Measurements from ENCODE around the gene RGS11.
"Not testable (repeated sequence)": the region's sequence is repeated elsewhere in the genome, so short reads cannot be mapped to it uniquely, and the experiment has no call there.

Gene RGS11

DNA sequence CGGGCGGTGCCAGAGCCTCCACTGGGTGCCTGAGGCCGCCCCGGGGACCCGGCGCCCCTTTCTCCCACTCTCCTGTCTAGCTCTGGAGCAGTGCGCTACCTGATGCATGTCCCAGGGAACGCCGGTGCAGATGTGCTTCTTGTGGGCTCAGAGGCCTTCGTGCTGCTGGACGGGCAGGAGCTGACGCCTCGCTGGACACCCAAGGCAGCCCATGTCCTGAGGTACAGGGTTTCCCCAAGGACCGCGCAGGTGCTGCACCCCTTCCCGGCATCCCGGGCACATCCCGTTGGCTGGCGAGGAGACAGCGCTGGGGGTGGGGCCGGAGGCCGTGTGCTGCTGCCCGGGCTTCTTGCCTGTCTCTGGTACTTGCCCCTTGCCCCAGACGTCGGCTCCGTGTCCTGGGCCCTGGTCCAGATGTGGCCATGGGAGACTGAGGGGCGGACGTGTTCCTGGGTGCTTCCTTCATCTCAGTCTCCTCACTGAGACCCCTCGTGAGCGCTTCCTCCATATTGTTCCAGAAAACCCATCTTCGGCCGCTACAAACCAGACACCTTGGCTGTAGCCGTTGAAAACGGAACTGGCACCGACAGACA, 12.5 kb downstream of the RGS11 start:
- DNase-seq (ENCODE audit: low read depth in 2 of 2): no peak

DNA sequence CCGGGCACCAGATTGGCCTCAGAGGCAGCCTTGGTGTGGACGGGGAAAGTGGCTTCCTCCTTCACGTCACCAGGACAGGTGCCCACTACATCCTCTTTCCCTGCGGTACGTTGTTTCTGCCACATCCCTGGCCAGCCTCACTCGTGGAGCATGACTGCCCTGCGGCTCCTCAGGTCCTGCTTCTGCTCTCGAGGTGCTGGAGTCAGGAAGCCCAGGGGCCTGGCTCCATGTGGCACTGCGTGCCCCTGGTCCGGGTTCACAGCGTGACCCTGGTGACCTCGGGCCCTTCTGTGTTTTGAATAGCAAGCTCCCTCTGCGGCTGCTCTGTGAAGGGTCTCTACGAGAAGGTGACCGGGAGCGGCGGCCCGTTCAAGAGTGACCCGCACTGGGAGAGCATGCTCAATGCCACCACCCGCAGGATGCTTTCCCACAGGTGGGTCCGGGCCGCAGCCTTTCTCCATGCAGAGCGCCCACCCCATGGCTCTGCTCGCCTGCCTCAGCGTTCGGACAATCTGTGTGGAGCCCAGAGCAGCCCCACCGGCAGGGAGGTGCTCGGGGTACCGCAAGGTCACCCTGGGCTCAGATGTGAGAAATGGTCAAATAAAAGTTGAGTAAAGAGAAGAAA, 13.5 kb downstream of the RGS11 start:
- no peak for DNase-seq (ENCODE audit: low read depth in 2 of 2)

DNA sequence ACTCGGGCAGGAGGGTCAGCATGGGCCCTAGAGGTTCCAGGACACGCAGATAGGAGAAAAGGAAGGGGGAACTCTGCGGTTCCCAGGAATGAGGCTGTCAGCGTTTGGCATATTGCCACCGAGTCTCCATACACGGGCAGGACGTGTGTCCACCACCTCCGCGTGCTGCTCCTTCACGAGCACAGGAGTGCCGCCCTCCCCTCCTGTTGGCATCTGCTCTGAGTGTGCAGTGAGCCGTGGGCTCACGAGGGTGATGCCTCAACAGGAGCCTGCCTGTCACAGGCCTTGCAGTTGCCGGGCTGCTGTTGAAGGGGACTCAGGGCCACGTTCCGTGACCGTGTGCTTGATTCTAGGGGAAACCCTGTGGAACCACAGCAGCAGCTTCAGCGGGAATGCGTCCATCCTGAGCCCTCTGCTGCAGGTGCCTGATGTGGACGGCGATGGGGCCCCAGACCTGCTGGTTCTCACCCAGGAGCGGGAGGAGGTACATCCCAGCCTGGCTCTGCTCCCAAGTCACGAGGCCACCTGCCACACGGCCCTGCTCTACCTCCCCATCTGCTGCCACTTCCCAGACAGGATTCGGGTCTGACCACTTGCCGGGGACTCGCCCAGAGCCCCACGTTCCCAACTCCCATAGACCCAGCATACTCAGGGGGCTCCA, 14.6 kb downstream of the RGS11 start:
- DNase-seq (ENCODE audit: low read depth in 2 of 2): no peak

DNA sequence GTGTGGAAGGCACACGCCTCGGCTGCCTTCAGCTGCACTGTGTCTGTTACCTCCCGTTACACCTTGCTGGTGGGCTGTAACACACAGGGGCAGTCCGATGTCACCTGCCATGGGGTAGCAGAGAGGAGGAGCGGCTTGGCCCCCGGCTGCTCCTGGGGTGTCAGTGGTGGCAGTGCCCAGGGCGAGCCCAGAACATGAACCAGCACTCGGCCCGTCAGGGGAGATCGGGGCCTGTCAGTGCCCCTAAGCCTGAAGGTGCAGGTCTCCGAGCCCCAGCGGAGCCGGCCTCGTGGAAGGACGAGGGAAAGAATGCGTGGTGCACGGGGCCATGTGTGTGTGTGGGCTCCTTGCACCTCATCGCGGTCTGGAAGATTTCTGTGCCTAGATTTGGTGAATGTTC, 15.4 kb downstream of the RGS11 start:
- no peak for DNase-seq (ENCODE audit: low read depth in 2 of 2)

DNA sequence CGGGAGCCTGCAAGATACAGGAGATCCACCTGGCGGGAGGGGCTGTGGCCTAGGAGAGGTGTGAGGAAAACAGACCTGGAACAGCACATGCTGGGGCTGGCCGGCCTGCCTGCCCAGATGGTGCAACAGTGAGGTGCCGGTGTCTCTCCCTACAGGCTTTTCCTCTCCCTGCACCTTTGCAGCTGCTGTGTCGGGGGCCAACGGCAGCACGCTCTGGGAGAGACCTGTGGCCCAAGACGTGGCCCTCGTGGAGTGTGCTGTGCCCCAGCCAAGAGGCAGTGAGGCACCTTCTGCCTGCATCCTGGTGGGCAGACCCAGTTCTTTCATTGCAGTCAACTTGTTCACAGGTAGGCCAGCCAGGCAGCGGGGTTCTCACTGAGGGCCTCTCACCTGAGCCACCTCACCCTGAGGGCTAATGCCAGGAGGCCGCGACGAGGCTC, 15.9 kb downstream of the RGS11 start:
- no peak for DNase-seq (ENCODE audit: low read depth in 2 of 2)

DNA sequence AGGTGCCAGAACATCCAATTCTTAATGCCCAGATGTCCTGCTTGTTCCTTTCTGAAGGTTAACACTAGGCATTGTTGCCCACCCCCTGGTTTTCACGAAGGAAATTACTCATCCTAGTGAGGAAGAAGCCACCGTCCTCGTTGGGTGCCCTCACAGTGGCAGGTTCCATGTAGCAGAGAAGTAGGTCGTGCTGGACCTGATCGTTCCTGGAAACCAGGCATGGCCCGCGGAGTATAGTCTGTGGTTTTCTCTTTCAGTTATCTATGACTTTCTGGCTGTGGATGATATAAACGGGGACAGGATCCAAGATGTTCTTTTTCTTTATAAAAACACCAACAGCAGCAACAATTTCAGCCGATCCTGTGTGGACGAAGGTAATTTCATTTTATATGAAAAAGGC, 16.5 kb downstream of the RGS11 start:
- no peak for DNase-seq (ENCODE audit: low read depth in 2 of 2)

DNA sequence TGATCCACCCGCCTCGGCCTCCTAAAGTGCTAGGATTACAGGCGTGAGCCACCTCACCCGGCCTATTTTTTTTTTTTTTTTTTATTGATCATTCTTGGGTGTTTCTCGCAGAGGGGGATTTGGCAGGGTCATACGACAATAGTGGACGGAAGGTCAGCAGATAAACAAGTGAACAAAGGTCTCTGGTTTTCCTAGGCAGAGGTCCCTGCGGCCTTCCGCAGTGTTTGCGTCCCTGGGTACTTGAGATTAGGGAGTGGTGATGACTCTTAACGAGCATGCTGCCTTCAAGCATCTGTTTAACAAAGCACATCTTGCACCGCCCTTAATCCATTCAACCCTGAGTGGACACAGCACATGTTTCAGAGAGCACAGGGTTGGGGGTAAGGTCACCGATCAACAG, 17.7 kb downstream of the RGS11 start:
- DNase-seq (ENCODE audit: low read depth in 2 of 2): not testable (repeated sequence)

DNA sequence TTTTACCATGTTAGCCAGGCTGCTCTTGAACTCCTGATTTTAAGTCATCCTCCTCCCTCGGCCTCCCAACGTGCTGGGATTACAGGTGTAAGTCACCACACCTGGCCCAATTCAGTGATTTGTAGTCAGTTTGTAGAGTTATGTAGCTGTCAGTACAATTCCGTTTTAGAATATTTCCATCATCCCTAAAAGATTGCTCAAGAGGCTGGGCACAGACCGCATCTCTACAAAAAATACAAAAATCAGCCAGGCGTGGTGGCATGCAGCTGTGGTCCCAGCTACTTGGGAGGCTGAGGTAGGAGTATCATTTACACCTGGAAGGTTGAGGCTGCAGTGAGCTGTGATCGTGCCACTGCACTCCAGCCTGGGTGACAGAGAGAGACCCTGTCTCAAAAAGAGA, 20.6 kb downstream of the RGS11 start:
- no peak for DNase-seq (ENCODE audit: low read depth in 2 of 2)

DNA sequence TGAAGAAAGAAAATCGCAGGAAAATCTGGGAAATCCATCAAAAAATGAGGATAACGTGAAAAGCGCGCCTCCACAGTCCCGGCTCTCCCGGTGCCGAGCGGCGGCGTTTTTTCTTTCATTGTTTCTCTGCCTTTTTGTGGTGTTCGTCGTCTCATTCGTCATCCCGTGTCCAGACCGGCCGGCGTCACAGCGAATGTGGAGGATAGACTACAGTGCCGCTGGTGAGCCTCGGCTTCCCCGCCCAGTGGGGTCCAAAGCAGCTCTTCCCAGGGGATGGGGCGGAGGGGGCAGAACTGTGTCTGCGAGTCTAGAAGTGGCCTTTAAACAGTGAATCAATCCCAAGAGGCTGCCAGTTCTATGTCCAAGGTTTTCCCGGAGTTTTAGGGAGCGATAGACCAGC, 21.3 kb downstream of the RGS11 start:
- no peak for DNase-seq (ENCODE audit: low read depth in 2 of 2)

DNA sequence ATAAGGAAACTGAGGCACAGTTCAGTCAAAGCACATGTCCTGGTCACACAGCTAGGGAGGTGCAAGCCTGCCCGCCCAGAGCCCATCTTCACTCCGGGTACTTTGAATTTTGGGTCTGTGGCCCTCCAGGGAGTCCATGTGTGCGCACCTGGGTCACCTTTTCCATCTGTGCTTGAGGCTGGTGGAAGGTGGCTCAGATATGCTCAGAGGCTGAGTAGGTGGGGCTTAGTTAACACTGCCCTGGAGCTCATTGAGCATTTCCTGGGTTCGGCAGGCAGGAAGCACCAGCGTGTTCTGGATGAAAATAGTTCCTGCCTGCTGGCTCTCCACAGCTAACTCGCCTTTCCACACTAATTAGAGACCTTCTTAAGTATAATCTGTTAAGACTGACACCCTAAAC, 21.9 kb downstream of the RGS11 start:
- no peak for DNase-seq (ENCODE audit: low read depth in 2 of 2)

DNA sequence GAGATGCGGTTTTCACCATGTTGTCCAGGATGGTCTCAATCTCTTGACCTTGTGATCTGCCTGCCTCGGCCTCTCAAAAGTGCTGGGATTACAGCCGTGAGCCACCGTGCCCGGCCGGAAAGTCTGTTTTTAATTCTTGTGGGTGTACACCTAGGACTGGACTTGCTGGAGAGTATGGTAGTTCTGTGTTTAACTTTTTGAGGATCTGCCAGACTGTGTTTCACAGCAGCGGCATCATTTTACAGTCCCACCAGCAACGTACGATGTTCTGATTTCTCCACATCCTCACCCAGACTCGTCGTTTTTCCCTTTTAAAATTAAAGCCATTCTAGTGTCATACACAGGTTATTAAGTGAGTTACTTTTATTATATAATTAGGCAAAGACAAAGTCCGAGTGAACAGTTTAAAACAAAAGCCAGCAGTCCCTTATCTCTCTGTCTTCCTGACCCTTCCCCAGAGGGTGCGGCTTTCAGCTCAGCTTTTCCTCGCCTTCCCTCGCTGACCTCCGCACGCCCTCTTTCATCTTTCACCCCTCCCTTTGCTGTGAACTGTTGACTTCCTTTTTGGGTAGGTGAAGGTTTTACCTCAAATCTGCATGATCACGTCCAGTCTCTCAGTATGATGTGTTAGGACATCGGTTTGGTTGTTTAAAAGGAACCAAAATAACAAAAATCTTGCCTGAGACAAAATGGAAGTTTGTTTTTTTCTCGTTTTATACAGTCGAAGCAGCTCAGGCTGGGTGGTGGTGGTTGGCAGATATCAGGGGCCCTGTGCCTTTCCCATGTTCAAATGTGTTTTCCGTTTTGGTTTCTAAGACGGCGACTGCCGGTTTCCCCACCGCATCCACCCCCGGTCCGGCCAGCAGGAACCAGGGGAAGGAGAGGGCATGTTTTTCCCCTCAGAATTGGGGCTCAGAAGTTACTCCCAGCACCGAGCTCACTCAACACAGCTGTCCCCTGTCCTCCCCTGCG, 23.1 kb downstream of the RGS11 start:
- no peak for DNase-seq (ENCODE audit: low read depth in 2 of 2)

DNA sequence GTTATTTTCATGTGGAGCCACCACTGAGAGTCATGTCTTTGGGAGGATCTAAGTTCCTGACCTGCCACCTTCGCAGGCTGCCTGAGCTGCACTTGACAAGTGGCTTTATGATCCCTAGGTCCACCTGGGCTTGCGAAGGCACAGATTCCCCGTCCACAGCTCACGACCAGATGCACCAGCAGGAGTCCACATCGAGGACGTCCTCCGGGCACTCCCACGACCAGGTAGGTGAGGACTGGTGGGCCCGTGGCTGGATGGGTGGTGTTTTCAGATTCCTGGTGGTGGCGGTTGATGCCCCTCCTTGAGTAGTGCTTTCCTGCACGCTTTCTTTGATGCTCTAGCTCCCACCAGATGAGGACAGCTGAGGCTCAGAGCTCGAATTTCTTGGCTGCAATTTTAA, 26.3 kb downstream of the RGS11 start:
- DNase-seq (ENCODE audit: low read depth in 2 of 2): no peak

DNA sequence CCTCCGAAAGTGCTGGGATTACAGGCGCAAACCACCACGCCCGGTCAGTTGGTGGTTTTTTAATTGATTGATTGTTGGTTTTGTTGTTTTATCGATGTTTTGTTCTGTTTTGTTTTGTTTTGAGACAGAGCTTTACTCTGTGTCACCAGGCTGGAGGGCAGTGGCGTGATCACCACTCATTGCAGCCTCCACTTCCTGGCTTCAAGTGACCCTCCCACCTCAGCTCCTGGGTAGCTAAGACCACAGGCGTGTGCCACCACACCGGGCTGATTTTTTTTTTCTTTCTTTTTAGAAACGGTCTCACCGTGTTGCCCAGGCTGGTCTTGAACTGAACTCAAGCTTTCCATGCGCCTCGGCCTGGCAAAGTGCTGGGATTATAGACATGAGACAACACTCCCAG, 28.7 kb downstream of the RGS11 start:
- DNase-seq (ENCODE audit: low read depth in 2 of 2): no peak

DNA sequence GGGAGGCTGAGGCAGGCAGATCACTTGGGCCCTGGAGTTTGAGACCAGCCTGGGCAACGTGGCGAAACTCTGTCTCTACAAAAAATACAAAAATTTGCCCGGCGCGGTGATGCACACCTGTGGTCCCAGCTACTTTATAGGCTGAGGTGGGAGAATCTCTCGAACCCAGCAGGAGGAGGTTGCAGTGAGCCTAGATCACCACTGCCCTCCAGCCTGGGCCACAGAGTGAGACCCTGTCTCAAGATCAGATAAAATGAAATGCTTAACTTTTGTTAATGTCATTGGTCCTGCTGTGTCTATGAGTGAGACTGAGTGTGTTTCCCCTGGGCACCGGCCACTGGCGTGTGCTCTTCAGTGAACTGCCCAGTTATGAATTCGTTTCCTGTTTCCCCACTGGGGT, 30.6 kb downstream of the RGS11 start:
- no peak for DNase-seq (ENCODE audit: low read depth in 2 of 2)

DNA sequence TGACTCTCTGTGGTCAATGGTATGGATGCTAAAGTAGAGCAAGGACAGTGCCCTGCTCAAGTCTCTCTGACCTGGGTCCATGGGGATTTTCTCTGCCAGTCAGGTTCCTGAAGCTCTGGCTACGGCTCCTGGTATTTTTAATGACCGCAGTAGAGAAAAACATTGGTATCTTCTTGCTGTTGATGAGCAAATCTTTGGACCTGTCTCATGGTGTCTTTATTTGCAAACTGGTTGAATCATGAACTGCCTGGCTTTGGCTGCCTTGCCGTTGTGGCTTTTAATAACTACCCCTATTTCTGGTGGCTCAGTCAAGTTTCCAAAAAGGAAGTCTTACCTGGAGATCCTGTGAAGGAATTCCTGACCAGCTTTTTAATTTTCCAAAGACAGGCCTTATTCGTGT, 32.4 kb downstream of the RGS11 start:
- DNase-seq (ENCODE audit: low read depth in 2 of 2): no peak

DNA sequence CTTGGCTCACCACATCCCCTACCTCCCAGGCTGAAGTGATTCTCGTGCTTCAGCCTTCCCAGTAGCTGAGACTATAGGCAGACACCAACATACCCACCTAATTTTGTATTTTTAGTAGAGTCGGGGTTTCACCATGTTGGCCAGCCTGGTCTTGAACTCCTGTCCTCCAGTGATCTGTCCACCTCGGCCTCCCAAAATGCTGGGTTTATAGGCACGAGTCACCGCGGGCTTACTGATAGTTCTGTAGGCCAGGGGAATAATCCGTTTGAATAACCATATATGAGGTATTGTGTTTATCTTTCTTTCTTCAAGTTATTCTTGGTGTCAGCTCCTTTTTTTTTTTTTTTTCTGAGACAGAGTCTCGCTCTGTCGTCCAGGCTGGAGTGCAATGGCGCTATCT, 33.5 kb downstream of the RGS11 start:
- no peak for DNase-seq (ENCODE audit: low read depth in 2 of 2)

DNA sequence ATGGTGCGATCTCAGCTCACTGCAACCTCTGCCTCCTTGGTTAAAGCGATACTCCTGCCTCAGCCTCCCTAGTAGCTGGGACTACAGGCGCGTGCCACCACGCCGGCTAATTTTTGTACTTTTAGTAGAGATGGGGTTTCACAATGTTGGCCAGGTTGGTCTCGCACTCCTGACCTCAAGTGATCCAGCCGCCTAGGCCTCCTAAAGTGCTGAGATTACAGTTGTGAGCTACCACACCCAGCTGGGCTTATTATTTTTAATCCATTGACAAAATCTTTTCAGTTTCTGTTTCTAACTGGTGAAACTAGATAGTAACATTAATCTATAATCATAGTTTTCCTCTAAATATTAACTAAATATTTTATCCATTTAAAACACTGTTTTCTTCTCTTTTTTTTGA, 35.2 kb downstream of the RGS11 start:
- DNase-seq (ENCODE audit: low read depth in 2 of 2): no peak

DNA sequence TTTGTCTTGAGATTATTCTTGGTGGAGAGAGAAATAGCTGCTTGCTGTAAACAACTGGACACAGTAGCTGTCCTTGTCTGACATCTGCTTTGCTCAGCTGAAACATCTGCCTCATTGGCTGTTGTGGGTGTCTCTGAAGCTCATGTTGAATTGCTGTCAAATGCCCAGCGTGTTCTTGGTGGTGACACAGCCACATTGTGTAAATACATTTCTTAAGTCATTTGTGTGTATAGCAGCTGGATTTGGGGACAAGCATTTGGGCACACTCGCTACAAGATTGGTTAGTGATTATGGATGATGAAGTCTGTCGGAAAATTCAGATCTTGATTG, 35.8 kb downstream of the RGS11 start:
- no peak for DNase-seq (ENCODE audit: low read depth in 2 of 2)

DNA sequence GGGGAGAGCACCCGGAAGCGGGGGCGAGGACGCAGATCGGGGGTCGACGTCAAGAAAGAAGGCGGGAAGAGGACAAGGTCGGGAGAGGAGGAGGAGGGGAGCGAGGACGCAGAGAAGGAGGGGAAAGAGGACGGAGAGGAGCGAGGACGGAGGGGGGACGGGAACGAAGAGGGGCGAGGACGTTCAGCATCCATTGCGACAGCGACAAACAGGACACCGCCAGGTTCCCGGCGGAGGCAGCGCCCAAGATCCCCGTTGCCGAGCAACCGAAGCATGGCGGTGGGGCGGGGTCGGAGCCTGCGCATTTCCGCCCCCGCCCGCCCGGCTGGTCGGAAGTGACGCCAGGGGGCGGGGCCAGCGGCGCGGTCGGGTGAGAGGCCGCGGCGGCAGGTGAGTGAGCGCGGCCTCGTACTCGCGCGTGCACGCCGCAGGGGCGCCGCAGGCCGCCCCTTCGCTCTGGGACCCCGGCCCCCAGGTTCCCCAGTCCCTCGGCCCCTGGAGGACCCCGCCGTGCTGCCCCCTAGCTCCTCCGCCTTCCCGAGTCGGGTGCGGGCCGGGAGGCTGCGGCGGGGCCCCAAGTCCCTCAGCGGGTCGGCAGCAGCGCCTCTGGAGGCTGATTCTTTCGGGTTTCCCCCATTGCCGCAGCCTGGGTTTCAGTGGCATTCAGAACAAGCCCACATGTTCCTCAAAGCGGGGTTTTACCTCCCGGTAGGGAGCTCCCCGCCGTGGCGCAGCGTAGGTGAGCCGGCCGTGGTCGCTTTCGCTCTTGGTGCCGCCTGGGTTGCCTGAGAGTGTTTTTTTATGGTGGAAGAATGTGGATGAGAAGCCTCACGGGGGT, 41.1 kb downstream of the RGS11 start, which contains the start of gene FAM234A:
FAM234A (plus strand) TSS at position 354 of the 838 bp plus-strand sequence. CDS start 19,593 bp downstream, outside the sequence.
- DNase-seq (ENCODE audit: low read depth in 2 of 2): peak; percentile 66 to 69

DNA sequence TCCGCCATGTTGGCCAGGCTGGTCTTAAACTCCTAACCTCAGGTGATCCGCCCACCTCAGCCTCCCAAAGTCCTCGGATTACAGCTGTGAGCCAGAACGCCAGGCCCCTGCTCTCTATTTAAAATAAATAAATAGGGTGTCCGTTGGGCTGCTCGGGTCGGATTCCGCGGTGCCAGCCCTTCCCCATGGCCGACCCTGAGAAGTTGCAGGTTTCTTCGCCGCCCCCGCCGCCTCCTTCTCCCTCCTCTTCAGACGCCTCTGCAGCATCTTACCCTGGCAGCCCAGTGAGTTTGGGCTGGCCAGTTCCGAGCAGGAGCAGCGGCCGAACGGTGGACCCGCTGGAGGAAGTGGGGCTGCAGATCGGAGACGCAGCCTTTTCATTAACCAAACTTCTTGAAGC, 44.8 kb downstream of the RGS11 start:
- no peak for DNase-seq (ENCODE audit: low read depth in 2 of 2)

DNA sequence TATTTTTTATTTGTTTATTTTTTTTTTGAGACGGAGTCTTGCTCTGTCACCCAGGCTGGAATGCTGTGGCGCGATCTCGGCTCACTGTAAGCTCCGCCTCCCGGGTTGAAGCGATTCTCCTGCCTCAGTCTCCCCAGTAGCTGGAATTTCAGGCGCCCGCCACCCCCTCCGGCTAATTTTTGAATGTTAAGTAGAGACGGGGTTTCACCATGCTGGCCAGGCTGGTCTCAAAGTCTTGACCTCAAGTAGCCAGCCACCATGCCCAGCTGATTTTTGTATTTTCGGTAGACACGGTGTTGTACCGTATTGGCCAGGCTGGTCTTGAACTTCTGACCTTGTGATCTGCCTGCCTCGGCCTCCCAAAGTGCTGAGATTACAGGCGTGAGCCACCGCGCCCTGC, 45.4 kb downstream of the RGS11 start:
- DNase-seq (ENCODE audit: low read depth in 2 of 2): not testable (repeated sequence)

All from fibroblast of skin of left quadriceps (primary cell).